Measurements from ENCODE around the gene DDX56. TPM values are rescaled to one million over a fixed set of nuclear protein-coding genes. Genes with fewer than 3 reads are reported as not detected.

Gene DDX56
- total RNA-seq, 1 donor from 2014 or later: 75.6 TPM

DNA sequence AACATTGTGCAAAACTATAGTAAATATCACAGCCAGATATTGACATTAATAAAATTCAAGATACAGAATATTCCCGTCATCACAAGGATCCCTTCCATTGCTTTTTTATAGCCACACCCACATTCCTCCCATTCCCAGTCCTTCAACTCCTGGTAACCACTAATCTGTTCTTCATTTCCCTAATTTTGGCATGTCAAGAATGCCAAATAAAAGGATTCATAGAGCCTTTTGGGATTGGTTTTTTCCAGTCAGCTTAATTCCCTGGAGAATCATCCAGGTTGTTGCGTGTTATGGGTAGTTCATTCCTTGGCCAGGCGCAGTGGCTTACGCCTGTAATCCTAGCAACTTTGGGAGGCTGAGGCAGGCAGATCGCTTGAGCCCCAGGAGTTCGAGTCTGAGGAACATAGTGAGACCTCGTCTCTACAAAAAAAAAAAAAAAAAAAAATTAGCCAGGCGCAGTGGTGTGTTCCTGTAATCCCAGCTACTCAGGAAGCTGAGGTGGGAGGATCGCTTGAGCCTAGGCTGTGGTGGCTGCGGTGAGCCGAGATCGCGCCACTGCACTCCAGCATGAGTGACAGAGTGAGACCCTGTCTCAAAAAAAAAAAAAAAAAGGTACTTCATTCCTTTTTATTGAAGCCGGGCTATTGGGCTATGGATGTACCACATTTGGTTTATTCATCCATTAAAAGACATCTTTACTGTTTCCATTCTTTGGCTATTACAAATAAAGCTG, 35.4 kb upstream of the DDX56 start:
- H3K4me3 ChIP-seq (ENCODE audit: insufficient read depth, low read depth, low read length): no peak overlapping the region
- TF ChIP-seq EZH2 (IDR thresholded peaks at IDR 0.05; ENCODE audit: insufficient read depth, low read length): no peak
- TF ChIP-seq, protein P1, sequence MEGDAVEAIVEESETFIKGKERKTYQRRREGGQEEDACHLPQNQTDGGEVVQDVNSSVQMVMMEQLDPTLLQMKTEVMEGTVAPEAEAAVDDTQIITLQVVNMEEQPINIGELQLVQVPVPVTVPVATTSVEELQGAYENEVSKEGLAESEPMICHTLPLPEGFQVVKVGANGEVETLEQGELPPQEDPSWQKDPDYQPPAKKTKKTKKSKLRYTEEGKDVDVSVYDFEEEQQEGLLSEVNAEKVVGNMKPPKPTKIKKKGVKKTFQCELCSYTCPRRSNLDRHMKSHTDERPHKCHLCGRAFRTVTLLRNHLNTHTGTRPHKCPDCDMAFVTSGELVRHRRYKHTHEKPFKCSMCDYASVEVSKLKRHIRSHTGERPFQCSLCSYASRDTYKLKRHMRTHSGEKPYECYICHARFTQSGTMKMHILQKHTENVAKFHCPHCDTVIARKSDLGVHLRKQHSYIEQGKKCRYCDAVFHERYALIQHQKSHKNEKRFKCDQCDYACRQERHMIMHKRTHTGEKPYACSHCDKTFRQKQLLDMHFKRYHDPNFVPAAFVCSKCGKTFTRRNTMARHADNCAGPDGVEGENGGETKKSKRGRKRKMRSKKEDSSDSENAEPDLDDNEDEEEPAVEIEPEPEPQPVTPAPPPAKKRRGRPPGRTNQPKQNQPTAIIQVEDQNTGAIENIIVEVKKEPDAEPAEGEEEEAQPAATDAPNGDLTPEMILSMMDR (IDR thresholded peaks at IDR 0.05; ENCODE audit: insufficient read depth, low read depth, low read length): no peak
- H3K4me2 ChIP-seq (ENCODE audit: low read length): peak overlapping the region; percentile 25

GRCh38 chr7:44607141-44608068, 33.7 kb upstream of the DDX56 start:
- Histone ChIP-seq H3K36me3 (ENCODE audit: insufficient read depth, low read length) (no peaks in the 10 kb centered on the region), H4K20me1 (ENCODE audit: insufficient read depth, low read length) (peaks cover 22% of the 10 kb centered on the region), H3K27me3 (ENCODE audit: insufficient read depth, low read length) (no peaks in the 10 kb centered on the region), H3K4me3 (ENCODE audit: insufficient read depth, low read depth, low read length) (peak overlapping the region; percentile 88), H3K9ac (ENCODE audit: low read length) (peak overlapping the region; percentile 90), H3K79me2 (ENCODE audit: insufficient read depth, low read length) (peaks cover 54% of the 10 kb centered on the region), H3K4me1 (ENCODE audit: insufficient read depth, low read length) (peaks cover 13% of the 10 kb centered on the region), H2AFZ (ENCODE audit: low read depth, low read length) (peak overlapping the region; percentile 92), H3K27ac (ENCODE audit: low read depth, low read length) (peak overlapping the region; percentile 95), H3K4me2 (ENCODE audit: low read length) (peak overlapping the region; percentile 97), H3K9me3 (ENCODE audit: insufficient read depth, low read depth, low read length) (no peaks in the 10 kb centered on the region)
- Mint-ChIP-seq H3K36me3 (ENCODE audit: low read depth, unreplicated experiment) (no peaks in the 10 kb centered on the region), H3K4me1 (ENCODE audit: low read depth, unreplicated experiment) (peaks cover 10% of the 10 kb centered on the region), H3K9me3 (ENCODE audit: unreplicated experiment) (no peaks in the 10 kb centered on the region), H3K27ac (ENCODE audit: unreplicated experiment) (peak overlapping the region; percentile 55), H3K4me3 (ENCODE audit: unreplicated experiment) (peak overlapping the region; percentile 93), H3K27me3 (ENCODE audit: low read depth, unreplicated experiment) (no peaks in the 10 kb centered on the region)
- DNase-seq (ENCODE audit: low read depth): no peak
- no peak for TF ChIP-seq EZH2 (IDR thresholded peaks at IDR 0.05; ENCODE audit: insufficient read depth, low read length)
- TF ChIP-seq, protein P1 (IDR thresholded peaks at IDR 0.05; ENCODE audit: insufficient read depth, low read depth, low read length): no peak
- no peak for FAIRE-seq

More for the DNA sequence above, 35.4 kb upstream of the DDX56 start:
- H3K27me3 ChIP-seq (ENCODE audit: insufficient read depth, low read length): no peaks in the 10 kb centered on the region
- FAIRE-seq (no peak), DNase-seq (ENCODE audit: low read depth) (peak; percentile 33)
- H3K27ac ChIP-seq (ENCODE audit: low read depth, low read length): peak overlapping the region; percentile 9
- no peak overlapping the region for H2AFZ ChIP-seq (ENCODE audit: low read depth, low read length)
- H3K9ac ChIP-seq (ENCODE audit: low read length): no peak overlapping the region
- H3K4me1 ChIP-seq (ENCODE audit: insufficient read depth, low read length): peaks cover 13% of the 10 kb centered on the region
- no peaks in the 10 kb centered on the region for H3K9me3 Mint-ChIP-seq (ENCODE audit: unreplicated experiment)
- H3K36me3 Mint-ChIP-seq (ENCODE audit: low read depth, unreplicated experiment): no peaks in the 10 kb centered on the region
- H3K27me3 Mint-ChIP-seq (ENCODE audit: low read depth, unreplicated experiment): no peaks in the 10 kb centered on the region
- H3K79me2 ChIP-seq (ENCODE audit: insufficient read depth, low read length): peaks cover 71% of the 10 kb centered on the region
- peaks cover 10% of the 10 kb centered on the region for H3K4me1 Mint-ChIP-seq (ENCODE audit: low read depth, unreplicated experiment)
- H3K9me3 ChIP-seq (ENCODE audit: insufficient read depth, low read depth, low read length): no peaks in the 10 kb centered on the region
- no peak overlapping the region for H3K4me3 Mint-ChIP-seq (ENCODE audit: unreplicated experiment)
- no peaks in the 10 kb centered on the region for H3K36me3 ChIP-seq (ENCODE audit: insufficient read depth, low read length)
- H4K20me1 ChIP-seq (ENCODE audit: insufficient read depth, low read length): peaks cover 23% of the 10 kb centered on the region
- peak overlapping the region; percentile 66 for H3K27ac Mint-ChIP-seq (ENCODE audit: unreplicated experiment)
